ELR (cell line): ENCODE measurements around the gene PCDHB10.
"Not testable (repeated sequence)": the region's sequence is repeated elsewhere in the genome, so short reads cannot be mapped to it uniquely, and the experiment has no call there.

Source experiments
- DNase-seq: peaks from one replicate; pipeline ENCODE4 v3.0.0-alpha.2; 2015; ENCODE audit warnings: low read depth

Gene PCDHB10

DNA sequence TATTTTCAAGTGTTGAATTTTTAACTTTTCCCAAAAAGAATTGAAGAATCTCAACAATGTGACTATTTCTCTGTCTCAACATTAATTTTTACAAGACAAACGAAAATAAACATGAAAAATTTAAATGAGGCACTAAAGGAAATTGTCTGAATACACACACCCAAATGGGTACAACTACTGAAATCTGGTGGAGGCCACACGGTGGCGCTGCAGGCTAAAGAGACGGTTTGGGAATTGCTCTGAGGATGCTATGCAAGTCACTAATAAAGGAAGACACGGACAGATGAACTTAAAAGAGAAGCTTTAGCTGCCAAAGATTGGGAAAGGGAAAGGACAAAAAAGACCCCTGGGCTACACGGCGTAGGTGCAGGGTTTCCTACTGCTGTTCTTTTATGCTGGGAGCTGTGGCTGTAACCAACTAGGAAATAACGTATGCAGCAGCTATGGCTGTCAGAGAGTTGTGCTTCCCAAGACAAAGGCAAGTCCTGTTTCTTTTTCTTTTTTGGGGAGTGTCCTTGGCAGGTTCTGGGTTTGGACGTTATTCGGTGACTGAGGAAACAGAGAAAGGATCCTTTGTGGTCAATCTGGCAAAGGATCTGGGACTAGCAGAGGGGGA is at the start of gene PCDHB10:
TSS of gene PCDHB10 (plus strand) at position 244 of the 616 bp plus-strand sequence. CDS start at position 444, 200 bp downstream.
- DNase-seq: peak; percentile 30

DNA sequence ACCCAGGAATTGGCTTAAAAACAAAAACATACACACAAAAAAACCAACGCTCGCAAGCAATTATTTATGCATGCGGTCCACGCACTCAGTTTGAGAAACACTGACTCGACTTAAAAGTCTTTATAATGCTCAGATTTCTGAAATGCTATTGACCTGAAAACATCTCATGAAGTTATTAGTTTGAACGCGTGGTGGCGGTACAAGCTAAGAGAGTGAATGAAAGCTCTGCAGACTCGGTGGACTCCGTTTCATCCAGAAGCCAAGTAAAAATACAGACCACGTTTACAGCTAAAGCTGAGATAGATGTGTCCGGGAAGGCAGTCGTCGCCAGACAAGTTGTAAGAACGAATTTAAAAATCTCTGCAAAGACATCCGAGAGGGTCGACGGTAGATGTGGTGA is 42.3 kb upstream of the PCDHB10 start, which contains the start of gene PCDHB6:
TSS of gene PCDHB6 (plus strand) at position 246 of the 400 bp plus-strand sequence. CDS start 201 bp downstream, outside the sequence.
- DNase-seq: peak; percentile 28

DNA sequence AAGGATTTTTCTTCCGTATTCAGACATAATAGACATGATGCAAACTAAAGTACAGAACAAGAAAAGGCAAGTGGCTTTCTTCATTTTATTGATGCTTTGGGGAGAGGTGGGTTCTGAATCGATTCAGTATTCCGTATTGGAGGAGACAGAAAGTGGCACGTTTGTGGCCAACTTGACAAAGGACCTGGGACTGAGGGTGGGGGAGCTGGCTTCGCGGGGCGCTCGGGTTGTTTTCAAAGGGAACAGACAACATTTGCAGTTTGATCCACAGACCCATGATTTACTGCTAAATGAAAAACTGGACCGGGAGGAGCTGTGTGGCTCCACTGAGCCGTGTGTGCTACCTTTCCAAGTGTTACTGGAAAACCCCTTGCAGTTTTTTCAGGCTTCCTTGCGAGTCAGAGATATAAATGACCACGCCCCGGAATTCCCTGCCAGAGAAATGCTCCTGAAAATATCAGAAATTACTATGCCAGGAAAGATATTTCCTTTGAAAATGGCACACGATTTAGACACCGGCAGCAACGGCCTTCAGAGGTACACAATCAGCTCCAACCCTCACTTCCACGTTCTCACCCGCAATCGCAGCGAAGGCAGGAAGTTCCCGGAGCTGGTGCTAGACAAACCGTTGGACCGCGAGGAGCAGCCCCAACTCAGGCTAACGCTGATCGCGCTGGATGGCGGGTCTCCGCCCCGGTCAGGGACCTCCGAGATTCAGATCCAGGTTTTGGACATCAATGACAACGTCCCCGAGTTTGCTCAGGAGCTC is 41.7 kb upstream of the PCDHB10 start:
- no peak for DNase-seq

DNA sequence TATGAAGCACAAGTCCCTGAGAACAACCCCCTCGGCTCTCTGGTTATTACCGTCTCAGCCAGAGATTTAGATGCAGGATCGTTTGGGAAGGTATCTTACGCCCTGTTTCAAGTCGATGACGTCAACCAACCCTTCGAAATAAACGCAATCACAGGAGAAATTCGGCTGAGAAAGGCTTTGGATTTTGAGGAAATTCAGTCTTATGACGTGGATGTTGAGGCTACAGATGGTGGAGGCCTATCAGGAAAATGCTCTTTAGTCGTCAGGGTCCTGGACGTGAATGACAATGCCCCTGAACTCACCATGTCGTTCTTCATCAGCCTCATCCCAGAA is 41.2 kb upstream of the PCDHB10 start:
- no peak for DNase-seq

DNA sequence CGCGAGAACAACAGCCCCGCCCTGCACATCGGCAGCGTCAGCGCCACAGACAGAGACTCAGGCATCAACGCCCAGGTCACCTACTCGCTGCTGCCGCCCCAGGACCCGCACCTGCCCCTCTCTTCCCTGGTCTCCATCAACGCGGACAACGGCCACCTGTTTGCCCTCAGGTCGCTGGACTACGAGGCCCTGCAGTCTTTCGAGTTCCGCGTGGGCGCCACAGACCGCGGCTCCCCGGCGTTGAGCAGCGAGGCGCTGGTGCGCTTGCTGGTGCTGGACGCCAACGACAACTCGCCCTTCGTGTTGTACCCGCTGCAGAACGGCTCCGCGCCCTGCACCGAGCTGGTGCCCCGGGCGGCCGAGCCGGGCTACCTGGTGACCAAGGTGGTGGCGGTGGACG is 40.5 kb upstream of the PCDHB10 start:
- not testable (repeated sequence) for DNase-seq

DNA sequence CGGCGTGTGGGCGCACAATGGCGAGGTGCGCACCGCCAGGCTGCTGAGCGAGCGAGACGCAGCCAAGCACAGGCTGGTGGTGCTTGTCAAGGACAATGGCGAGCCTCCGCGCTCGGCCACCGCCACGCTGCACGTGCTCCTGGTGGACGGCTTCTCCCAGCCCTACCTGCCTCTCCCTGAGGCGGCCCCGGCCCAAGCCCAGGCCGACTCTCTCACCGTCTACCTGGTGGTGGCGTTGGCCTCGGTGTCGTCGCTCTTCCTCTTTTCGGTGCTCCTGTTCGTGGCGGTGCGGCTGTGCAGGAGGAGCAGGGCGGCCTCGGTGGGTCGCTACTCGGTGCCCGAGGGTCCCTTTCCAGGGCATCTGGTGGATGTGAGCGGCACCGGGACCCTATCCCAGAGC is 40.1 kb upstream of the PCDHB10 start:
- DNase-seq: not testable (repeated sequence)

DNA sequence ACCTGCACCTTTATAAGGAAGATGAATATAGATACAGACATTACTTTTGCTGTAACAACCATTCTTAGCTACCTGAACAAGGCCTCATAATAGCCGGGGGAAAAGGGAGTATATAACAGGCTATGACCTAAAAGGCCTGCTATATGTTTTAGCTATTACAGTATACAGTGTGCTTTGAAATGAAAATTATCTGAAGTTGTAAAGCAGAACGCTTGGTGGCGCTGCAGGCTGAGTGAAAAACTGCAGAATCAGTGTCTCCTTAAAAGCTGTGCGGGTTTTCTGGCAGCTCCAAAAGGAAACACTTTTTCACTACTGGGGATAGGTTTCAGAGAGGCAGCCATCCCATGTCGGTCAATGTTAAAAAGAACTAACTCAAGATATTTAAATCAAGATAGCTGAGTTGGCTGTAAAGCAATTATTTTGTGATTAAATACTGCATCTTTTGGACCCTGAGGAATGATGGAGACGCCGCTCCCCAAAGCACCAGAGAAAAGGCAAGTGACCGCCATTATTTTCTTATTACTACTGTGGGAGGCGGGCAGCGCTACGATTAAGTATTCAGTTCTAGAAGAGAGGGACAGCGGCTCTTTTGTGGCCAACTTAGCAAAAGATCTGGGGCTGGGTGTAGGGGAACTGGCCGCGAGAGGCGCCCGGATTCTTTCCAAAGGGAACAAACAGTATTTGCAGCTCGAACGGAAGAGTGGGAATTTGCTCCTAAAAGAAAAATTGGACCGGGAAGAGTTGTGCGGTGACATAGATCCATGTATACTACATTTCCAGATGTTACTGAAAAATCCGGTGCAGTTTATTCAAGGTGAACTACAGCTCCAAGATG is 36.4 kb upstream of the PCDHB10 start:
- no peak for DNase-seq

DNA sequence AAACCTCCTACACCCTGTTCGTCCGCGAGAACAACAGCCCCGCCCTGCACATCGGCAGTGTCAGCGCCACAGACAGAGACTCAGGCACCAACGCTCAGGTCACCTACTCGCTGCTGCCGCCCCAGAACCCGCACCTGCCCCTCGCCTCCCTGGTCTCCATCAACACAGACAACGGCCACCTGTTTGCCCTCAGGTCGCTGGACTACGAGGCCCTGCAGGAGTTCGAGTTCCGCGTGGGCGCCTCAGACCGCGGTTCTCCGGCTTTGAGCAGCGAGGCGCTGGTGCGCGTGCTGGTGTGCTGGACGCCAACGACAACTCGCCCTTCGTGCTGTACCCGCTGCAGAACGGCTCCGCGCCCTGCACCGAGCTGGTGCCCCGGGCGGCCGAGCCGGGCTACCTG is 34.8 kb upstream of the PCDHB10 start:
- DNase-seq: not testable (repeated sequence)

DNA sequence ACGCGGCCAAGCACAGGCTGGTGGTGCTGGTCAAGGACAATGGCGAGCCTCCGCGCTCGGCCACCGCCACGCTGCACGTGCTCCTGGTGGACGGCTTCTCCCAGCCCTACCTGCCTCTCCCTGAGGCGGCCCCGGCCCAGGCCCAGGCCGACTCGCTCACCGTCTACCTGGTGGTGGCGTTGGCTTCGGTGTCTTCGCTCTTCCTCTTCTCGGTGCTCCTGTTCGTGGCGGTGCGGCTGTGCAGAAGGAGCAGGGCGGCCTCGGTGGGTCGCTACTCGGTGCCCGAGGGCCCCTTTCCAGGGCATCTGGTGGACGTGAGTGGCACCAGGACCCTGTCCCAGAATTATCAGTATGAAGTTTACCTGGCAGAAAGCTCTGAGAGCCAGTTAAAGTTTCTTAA is 34.3 kb upstream of the PCDHB10 start:
- DNase-seq: not testable (repeated sequence)

DNA sequence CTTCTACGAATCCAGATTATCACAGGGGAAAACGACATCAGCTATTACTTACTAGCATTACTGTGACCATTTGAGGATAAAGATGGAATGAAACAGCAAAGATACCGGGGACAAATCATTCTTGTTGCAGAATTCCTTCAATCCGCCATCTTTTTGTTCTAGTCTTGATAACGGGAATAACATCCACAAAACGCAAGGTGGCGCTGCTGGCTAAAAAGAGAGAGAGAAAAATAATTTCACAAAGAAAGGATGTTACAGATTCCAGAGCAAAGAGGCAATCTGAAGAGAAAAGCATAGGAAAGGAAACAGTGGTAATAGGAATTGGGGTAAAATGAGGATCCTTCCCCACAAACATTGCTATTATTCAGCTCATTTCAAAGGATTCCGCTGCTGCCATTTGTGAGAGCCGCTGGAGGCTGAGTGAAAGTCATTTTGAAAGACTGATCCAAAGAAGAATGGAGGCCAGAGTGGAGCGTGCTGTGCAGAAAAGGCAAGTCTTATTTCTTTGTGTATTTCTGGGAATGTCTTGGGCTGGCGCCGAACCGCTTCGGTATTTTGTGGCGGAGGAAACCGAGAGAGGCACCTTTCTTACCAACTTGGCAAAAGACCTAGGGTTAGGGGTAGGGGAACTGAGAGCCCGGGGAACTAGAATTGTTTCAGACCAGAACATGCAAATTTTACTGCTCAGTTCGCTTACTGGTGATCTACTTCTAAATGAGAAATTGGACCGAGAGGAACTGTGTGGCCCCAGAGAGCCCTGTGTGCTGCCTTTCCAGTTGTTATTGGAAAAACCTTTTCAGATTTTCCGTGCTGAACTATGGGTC is 19.6 kb upstream of the PCDHB10 start, which contains the start of gene PCDHB7:
TSS of gene PCDHB7 (plus strand) at position 264 of the 824 bp plus-strand sequence. CDS start at position 456, 192 bp downstream.
- peak; percentile 34 for DNase-seq

DNA sequence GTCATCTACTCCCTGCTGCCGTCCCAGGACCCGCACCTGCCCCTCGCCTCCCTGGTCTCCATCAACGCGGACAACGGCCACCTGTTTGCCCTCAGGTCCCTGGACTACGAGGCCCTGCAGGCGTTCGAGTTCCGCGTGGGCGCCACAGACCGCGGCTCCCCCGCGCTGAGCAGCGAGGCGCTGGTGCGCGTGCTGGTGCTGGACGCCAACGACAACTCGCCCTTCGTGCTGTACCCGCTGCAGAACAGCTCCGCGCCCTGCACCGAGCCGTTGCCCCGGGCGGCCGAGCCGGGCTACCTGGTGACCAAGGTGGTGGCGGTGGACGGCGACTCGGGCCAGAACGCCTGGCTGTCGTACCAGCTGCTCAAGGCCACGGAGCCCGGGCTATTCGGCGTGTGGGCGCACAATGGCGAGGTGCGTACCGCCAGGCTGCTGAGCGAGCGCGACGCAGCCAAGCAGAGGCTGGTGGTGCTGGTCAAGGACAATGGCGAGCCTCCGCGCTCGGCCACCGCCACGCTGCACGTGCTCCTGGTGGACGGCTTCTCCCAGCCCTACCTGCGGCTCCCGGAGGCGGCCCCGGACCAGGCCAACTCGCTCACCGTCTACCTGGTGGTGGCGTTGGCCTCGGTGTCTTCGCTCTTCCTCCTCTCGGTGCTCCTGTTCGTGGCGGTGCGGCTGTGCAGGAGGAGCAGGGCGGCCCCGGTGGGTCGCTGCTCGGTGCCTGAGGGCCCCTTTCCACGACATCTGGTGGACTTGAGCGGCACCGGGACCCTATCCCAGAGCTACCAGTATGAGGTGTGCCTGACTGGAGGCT is 17.7 kb upstream of the PCDHB10 start:
- not testable (repeated sequence) for DNase-seq

DNA sequence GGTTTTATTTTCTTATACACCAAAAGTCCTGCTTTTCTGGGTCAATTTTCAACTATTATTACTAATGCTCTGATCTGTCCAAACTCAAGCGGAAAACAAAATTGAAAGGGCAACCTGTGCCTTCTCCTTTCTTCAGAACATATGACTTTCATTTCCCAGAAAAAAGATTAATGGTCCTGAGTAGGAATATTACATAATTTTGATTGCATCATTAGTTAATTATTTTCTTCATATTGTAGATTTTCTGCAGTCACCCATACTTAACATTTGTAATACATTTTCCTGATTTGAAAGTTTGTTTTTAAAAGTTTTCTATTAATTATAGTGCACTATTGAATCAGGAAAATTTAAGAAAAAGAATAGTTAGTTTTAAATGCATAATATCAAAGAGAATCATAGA is 16.2 kb upstream of the PCDHB10 start:
- DNase-seq: no peak

DNA sequence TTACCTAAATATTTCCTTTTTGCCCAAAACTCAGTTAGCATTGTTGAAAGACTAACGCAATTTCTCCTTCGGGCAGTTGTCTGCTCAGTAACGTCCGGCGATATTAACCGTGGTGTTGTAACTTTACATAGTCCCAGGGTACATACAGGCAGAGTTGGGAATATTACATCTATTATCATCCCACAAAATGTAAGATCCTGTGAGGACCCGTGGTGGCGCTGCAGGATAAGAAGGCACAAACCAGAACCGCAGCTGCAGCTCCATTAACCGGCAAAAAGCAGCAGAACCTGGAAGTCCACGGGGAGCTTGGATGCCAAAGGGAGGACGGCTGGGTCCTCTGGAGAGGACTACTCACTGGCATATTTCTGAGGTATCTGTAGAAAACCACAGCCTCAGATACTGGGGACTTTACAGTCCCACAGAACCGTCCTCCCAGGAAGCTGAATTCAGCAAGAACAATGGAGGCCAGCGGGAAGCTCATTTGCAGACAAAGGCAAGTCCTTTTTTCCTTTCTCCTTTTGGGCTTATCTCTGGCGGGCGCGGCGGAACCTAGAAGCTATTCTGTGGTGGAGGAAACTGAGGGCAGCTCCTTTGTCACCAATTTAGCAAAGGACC is 14.5 kb upstream of the PCDHB10 start, which contains the start of gene PCDHB8:
TSS of gene PCDHB8 (plus strand) at position 214 of the 615 bp plus-strand sequence. CDS start at position 459, 245 bp downstream.
- not testable (repeated sequence) for DNase-seq

DNA sequence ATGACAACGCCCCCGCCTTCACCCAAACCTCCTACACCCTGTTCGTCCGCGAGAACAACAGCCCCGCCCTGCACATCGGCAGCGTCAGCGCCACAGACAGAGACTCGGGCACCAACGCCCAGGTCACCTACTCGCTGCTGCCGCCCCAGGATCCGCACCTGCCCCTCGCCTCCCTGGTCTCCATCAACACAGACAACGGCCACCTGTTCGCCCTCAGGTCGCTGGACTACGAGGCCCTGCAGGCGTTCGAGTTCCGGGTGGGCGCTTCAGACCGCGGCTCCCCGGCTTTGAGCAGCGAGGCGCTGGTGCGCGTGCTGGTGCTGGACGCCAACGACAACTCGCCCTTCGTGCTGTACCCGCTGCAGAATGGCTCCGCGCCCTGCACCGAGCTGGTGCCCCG is 12.8 kb upstream of the PCDHB10 start:
- DNase-seq: not testable (repeated sequence)

DNA sequence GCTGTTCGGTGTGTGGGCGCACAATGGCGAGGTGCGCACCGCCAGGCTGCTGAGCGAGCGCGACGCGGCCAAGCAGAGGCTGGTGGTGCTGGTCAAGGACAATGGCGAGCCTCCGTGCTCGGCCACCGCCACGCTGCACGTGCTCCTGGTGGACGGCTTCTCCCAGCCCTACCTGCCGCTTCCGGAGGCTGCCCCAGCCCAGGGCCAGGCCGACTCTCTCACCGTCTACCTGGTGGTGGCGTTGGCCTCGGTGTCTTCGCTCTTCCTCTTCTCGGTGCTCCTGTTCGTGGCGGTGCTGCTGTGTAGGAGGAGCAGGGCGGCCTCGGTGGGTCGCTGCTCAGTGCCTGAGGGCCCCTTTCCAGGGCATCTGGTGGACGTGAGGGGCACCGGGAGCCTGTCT is 12.3 kb upstream of the PCDHB10 start:
- DNase-seq: not testable (repeated sequence)

DNA sequence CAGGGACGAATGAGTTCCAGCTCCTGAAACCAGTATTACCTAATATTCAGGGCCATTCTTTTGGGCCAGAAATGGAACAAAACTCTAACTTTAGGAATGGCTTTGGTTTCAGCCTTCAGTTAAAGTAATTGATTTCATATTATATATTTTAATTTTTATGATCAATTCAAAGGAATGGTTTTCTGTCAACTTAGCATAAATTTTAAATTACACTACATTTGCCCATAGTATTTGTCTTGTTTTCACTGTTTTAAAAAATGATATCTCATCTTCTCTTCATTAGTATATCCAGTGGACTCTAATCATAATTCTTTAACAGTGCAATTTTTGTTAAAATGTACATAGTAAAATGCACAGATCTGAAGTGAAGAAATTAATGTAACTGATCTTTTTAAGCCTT is 11.8 kb upstream of the PCDHB10 start:
- no peak for DNase-seq

DNA sequence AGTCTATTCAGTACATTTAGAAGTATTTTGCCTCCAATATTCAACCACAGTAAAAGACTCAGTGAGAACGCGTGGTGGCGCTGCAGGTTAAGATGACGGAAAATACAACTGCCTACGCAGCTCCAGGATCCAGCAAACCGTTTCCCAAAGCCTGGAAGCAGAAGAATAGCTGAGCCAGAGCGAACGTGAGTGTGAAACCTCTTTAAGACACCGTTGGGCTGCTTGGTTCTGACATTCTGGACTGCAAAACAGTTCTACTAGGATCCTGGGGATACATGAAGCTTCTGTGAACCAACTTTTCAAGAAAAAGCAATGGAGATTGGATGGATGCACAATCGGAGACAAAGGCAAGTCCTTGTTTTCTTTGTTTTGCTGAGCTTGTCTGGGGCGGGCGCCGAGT is 9.9 kb upstream of the PCDHB10 start, which contains the start of gene PCDHB16:
TSS of gene PCDHB16 (plus strand) at position 140 of the 400 bp plus-strand sequence. CDS start at position 313, 173 bp downstream.
- peak; percentile 40 for DNase-seq

DNA sequence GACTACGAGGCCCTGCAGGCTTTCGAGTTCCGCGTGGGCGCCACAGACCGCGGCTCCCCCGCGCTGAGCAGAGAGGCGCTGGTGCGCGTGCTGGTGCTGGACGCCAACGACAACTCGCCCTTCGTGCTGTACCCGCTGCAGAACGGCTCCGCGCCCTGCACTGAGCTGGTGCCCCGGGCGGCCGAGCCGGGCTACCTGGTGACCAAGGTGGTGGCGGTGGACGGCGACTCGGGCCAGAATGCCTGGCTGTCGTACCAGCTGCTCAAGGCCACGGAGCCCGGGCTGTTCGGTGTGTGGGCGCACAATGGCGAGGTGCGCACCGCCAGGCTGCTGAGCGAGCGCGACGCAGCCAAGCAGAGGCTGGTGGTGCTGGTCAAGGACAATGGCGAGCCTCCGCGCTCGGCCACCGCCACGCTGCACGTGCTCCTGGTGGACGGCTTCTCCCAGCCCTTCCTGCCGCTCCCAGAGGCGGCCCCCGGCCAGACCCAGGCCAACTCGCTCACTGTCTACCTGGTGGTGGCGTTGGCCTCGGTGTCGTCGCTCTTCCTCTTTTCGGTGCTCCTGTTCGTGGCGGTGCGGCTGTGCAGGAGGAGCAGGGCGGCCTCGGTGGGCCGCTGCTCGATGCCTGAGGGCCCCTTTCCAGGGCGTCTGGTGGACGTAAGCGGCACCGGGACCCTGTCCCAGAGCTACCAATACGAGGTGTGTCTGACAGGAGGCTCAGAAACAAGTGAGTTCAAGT is 7.9 kb upstream of the PCDHB10 start:
- DNase-seq: not testable (repeated sequence)

DNA sequence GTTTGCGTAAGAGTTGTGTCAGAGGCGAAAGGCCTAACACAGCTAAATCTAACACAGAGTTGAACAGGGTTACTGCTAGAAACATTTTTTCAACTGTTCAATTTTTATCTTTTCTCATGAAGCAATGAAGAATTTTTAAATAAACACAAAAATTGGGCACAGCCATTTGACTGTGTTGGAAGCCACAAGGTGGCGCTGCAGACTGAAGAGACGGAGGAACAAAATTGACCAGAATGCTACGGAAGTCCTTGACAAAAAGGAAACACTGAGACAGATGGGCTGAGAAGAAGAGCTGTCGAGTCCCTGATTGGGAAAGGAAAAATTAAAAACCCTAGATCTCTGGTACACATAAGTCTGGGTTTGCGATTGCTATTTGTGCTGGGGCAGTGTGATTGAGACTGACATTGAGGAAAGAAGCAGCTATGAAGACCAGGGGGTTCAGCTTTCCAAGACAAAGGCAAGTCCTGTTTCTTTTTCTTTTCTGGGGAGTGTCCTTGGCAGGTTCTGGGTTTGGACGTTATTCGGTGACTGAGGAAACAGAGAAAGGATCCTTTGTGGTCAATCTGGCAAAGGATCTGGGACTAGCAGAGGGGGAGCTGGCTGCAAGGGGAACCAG is 5.1 kb upstream of the PCDHB10 start, which contains the start of gene PCDHB9:
TSS of gene PCDHB9 (plus strand) at position 265 of the 616 bp plus-strand sequence. CDS start at position 423, 158 bp downstream.
- DNase-seq: peak; percentile 47
